ENCODE results near the gene CAPZB. TPM values are rescaled to one million over a fixed set of nuclear protein-coding genes. Genes with fewer than 3 reads are reported as not detected.

Gene CAPZB
- polyA plus RNA-seq, 2 of the 4 experiments (the other 2 are of a cell fraction): 133 to 296 TPM

DNA sequence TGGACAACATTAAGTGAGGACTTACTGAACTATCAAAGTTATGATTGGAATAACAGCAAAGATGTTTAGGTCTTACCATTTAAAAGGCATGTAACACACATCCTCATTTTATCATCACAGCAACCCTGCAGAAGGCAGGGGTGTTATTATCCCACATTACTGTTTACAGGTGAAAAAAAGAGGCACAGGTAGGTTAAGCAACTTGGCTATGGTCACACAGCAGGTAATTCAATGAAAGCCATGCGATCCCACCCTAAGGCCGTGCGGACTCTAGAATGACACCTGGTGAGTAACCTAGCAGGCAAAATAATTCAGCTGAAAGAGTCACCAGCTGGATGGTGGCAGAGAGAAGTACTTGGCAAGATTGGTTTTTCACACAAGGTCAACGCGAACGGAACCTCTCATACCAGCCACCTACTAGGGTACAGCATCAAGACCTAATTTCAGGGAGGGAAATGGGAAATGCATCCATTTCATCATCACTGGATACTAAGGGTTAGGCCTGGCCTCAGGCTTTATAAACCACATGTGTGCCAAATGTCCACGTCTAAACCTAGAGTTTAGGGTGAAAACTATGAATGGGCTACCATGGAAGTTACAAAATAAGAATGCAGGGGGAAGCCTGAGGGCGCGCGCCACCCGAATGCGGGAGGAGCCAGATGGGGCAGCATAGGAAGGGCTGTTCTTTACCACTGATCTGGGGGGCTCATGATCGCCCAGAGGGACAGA, 88.0 kb downstream of the CAPZB start:
- CTCF ChIA-PET: interaction anchor here (1.0 kb wide), 1 partner anchor 254 kb away, joined by 3 read pairs; no protein-coding TSS in a partner anchor
- FAIRE-seq: no peak
- DNase-seq (ENCODE audit: low read depth in 1 of 2, low spot score in 1 of 2): no peak
- 95% methylated on average over 13 of the region's 13 CpGs for WGBS (ENCODE audit: missing lambda C conversion rate)
- Histone ChIP-seq H3K9me3 (no peaks in the 10 kb centered on the region), H3K27ac (no peak overlapping the region), H3K4me1 (no peaks in the 10 kb centered on the region), H3K4me2 (no peak overlapping the region), H3K4me3 (no peak overlapping the region)
- POLR2A ChIA-PET: no interaction called here
- TF ChIP-seq ZSCAN20 (CRISPR knock-in tag; IDR thresholded peaks at IDR 0.05): no peak
- ATAC-seq: no peak

GRCh38 chr1:19396280-19396679, 89.1 kb downstream of the CAPZB start:
- Histone ChIP-seq H3K27ac (no peak overlapping the region), H3K4me2 (no peak overlapping the region), H3K4me1 (no peaks in the 10 kb centered on the region), H3K9me3 (no peaks in the 10 kb centered on the region), H3K4me3 (no peak overlapping the region)
- ChIA-PET POLR2A (interaction anchor here (0.7 kb wide), 1 partner anchor 66 kb away, joined by 7 read pairs; no protein-coding TSS in a partner anchor), CTCF (interaction anchor here (1.0 to 1.4 kb wide), 2 partner anchors 255 to 258 kb away, joined by 3 to 4 read pairs; no protein-coding TSS in a partner anchor)
- FAIRE-seq: no peak
- ATAC-seq: no peak
- DNase-seq (ENCODE audit: low read depth in 1 of 2, low spot score in 1 of 2): no peak
- WGBS (ENCODE audit: missing lambda C conversion rate): 96% methylated on average over 5 of the region's 13 CpGs
- no peak for TF ChIP-seq NFE2L2 (conservative IDR thresholded peaks at IDR 0.05; ENCODE audit: low read length)
- TF ChIP-seq TFCP2L1 (CRISPR knock-in tag; IDR thresholded peaks at IDR 0.05): no peak
- TF ChIP-seq ELK1 (IDR thresholded peaks at IDR 0.05; ENCODE audit: low read depth, low read length): no peak
- no peak for TF ChIP-seq BCL3 (IDR thresholded peaks at IDR 0.05)
- TF ChIP-seq MYC (IDR thresholded peaks at IDR 0.05; ENCODE audit: borderline replicate concordance, low read length): no peak

DNA sequence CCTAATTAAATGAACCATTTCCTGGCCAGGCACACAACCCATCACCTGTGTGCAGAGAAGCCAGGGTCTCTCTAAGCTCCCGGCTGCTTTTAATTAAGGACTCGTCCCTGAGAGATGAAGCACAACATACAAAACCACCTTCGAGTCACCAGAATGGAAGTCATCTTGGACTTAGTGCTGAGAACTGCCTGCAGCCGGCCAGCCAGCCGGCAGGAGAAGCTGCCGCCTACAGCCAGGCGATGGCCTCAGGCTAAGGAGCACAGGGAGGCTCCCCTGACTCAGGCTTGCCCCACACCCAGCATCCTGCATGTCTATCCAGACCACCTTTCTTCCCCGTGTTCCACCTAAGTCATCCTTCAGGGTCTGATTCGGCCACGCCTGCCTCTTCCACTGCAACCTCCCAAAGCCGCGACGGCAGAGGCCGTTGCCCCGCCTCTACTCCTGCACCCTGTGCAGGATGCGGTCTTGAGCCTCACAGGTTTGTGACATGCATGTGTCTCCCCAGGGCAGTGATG, 89.6 kb downstream of the CAPZB start:
- 90% methylated on average over 16 of the region's 16 CpGs for WGBS (ENCODE audit: missing lambda C conversion rate)
- POLR2A ChIA-PET: no interaction called here
- H3K4me1 ChIP-seq: no peaks in the 10 kb centered on the region
- ATAC-seq (no peak), FAIRE-seq (no peak), DNase-seq (ENCODE audit: low read depth in 1 of 2, low spot score in 1 of 2) (no peak)
- H3K4me3 ChIP-seq: no peak overlapping the region
- H3K27ac ChIP-seq: no peak overlapping the region
- H3K4me2 ChIP-seq: no peak overlapping the region
- H3K9me3 ChIP-seq: no peaks in the 10 kb centered on the region
- CTCF ChIA-PET: interaction anchor here (1.3 to 1.4 kb wide), 3 partner anchors 9 to 258 kb away, joined by 3 to 5 read pairs (median 4); no protein-coding TSS in a partner anchor
- TF ChIP-seq ZSCAN20 (CRISPR knock-in tag; IDR thresholded peaks at IDR 0.05) (no peak), HEYL (CRISPR knock-in tag; IDR thresholded peaks at IDR 0.05) (no peak)

GRCh38 chr1:19393046-19393445, 92.3 kb downstream of the CAPZB start:
- POLR2A ChIA-PET: interaction anchor here (0.6 kb wide), 1 partner anchor 108 kb away, joined by 3 read pairs; no protein-coding TSS in a partner anchor
- FAIRE-seq: no peak
- no peak for ATAC-seq

More at GRCh38 chr1:19393046-19393445, 92.3 kb downstream of the CAPZB start:
- Histone ChIP-seq H3K9me3 (no peaks in the 10 kb centered on the region), H3K4me3 (no peak overlapping the region), H3K4me2 (no peak overlapping the region), H3K4me1 (no peaks in the 10 kb centered on the region), H3K27ac (no peak overlapping the region)
- TF ChIP-seq ZC3H11A (IDR thresholded peaks at IDR 0.05) (no peak), KDM1A (IDR thresholded peaks at IDR 0.05; ENCODE audit: low read depth) (no peak), FOSB (CRISPR knock-in tag; IDR thresholded peaks at IDR 0.05) (no peak), MAFK (IDR thresholded peaks at IDR 0.05; ENCODE audit: partially characterized antibody) (no peak), FOXS1 (CRISPR knock-in tag; IDR thresholded peaks at IDR 0.05) (no peak), MAZ (IDR thresholded peaks at IDR 0.05; ENCODE audit: borderline replicate concordance, low read depth, low read length) (no peak), TP53 (CRISPR knock-in tag; IDR thresholded peaks at IDR 0.05) (no peak), TFCP2L1 (CRISPR knock-in tag; IDR thresholded peaks at IDR 0.05) (no peak), RFX5 (IDR thresholded peaks at IDR 0.05) (no peak), E2F6 (IDR thresholded peaks at IDR 0.05; ENCODE audit: borderline replicate concordance, low read depth) (no peak), ELK1 (IDR thresholded peaks at IDR 0.05; ENCODE audit: low read depth, low read length) (no peak), NPAS2 (CRISPR knock-in tag; IDR thresholded peaks at IDR 0.05; ENCODE audit: borderline replicate concordance) (no peak), JUNB (IDR thresholded peaks at IDR 0.05) (no peak), HOXA7 (CRISPR knock-in tag; IDR thresholded peaks at IDR 0.05) (no peak), CHD2 (IDR thresholded peaks at IDR 0.05; ENCODE audit: low read length, partially characterized antibody) (no peak)
- no peak for DNase-seq (ENCODE audit: low read depth in 1 of 2, low spot score in 1 of 2)
- CTCF ChIA-PET: interaction anchor here (0.8 to 3.4 kb wide), 10 partner anchors 9 to 267 kb away, joined by 3 to 15 read pairs (median 6); no protein-coding TSS in a partner anchor
- WGBS (ENCODE audit: missing lambda C conversion rate): 95% methylated on average over 4 of the region's 14 CpGs

Data from A549 (cell line).